ENCODE results near the gene VEGFB.

The VEGFB gene

DNA sequence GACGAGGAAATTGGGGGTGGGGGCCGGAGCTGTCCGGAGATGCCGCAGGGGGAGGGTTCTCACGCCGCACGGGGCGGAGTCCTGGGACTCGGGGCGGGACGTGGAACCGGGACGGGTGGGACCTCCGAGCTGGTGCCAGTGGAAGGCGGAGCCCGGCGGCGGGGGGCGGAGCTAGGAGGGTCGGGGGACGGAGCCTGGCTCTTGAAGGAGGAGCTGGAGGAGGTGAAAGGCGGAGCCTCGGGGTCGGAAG lies 6.8 kb downstream of the VEGFB start:
- DNase-seq: peak; percentile 99
- TF ChIP-seq, protein P1, sequence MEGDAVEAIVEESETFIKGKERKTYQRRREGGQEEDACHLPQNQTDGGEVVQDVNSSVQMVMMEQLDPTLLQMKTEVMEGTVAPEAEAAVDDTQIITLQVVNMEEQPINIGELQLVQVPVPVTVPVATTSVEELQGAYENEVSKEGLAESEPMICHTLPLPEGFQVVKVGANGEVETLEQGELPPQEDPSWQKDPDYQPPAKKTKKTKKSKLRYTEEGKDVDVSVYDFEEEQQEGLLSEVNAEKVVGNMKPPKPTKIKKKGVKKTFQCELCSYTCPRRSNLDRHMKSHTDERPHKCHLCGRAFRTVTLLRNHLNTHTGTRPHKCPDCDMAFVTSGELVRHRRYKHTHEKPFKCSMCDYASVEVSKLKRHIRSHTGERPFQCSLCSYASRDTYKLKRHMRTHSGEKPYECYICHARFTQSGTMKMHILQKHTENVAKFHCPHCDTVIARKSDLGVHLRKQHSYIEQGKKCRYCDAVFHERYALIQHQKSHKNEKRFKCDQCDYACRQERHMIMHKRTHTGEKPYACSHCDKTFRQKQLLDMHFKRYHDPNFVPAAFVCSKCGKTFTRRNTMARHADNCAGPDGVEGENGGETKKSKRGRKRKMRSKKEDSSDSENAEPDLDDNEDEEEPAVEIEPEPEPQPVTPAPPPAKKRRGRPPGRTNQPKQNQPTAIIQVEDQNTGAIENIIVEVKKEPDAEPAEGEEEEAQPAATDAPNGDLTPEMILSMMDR (IDR thresholded peaks at IDR 0.05; ENCODE audit: low read depth, low read length, missing control alignments): no peak
- peaks cover 18% of the 10 kb centered on the region for H3K36me3 ChIP-seq (replicated peaks)
- H3K27ac ChIP-seq: peak overlapping the region; percentile 97
- no peaks in the 10 kb centered on the region for H3K27me3 ChIP-seq (replicated peaks)
- in situ Hi-C loops (cut with HindIII; ENCODE audit: low pct_ligation_motif_present, low sequenced_read_pairs): no loop called here
- peak overlapping the region; percentile 72 for H3K4me3 ChIP-seq (ENCODE audit: low read depth, low read length)

- no peak for DNase-seq
- Histone ChIP-seq H3K4me3 (ENCODE audit: low read depth, low read length) (peak overlapping the region; percentile 81), H3K27ac (peak overlapping the region; percentile 47), H3K36me3 (replicated peaks) (peaks cover 18% of the 10 kb centered on the region), H3K27me3 (replicated peaks) (no peaks in the 10 kb centered on the region)
- in situ Hi-C loops (cut with HindIII; ENCODE audit: low pct_ligation_motif_present, low sequenced_read_pairs): no loop called here
- TF ChIP-seq, protein P1 (IDR thresholded peaks at IDR 0.05; ENCODE audit: low read depth, low read length, missing control alignments): no peak
Measured at GRCh38 chr11:64241491-64242374, 7.3 kb downstream of the VEGFB start.

- TF ChIP-seq, protein P1 (IDR thresholded peaks at IDR 0.05; ENCODE audit: low read depth, low read length, missing control alignments): no peak
- in situ Hi-C loops (cut with HindIII; ENCODE audit: low pct_ligation_motif_present, low sequenced_read_pairs): no loop called here
- H3K27me3 ChIP-seq (replicated peaks): no peaks in the 10 kb centered on the region
- H3K27ac ChIP-seq: no peak overlapping the region
- H3K4me3 ChIP-seq (ENCODE audit: low read depth, low read length): peak overlapping the region; percentile 5
- peaks cover 13% of the 10 kb centered on the region for H3K36me3 ChIP-seq (replicated peaks)
- no peak for DNase-seq
Measured at GRCh38 chr11:64243236-64243854, 9.0 kb downstream of the VEGFB start.

- Histone ChIP-seq H3K36me3 (replicated peaks) (peaks cover 11% of the 10 kb centered on the region), H3K4me3 (ENCODE audit: low read depth, low read length) (no peak overlapping the region), H3K27ac (no peak overlapping the region), H3K27me3 (replicated peaks) (no peaks in the 10 kb centered on the region)
- in situ Hi-C loops (cut with HindIII; ENCODE audit: low pct_ligation_motif_present, low sequenced_read_pairs): no loop called here
- no peak for DNase-seq
- TF ChIP-seq, protein P1 (IDR thresholded peaks at IDR 0.05; ENCODE audit: low read depth, low read length, missing control alignments): no peak
Measured at GRCh38 chr11:64244107-64244506, 9.7 kb downstream of the VEGFB start.

- DNase-seq: no peak
- Histone ChIP-seq H3K27me3 (replicated peaks) (no peaks in the 10 kb centered on the region), H3K27ac (peak overlapping the region; percentile 73), H3K36me3 (replicated peaks) (peaks cover 11% of the 10 kb centered on the region), H3K4me3 (ENCODE audit: low read depth, low read length) (peak overlapping the region; percentile 97)
- TF ChIP-seq, protein P1 (IDR thresholded peaks at IDR 0.05; ENCODE audit: low read depth, low read length, missing control alignments): no peak
- in situ Hi-C loops (cut with HindIII; ENCODE audit: low pct_ligation_motif_present, low sequenced_read_pairs): no loop called here
Measured at GRCh38 chr11:64244966-64245365, 10.6 kb downstream of the VEGFB start.

Measured in brain microvascular endothelial cell (primary cell).